HepG2 (cell line): ENCODE data around the gene SIGLEC10. TPM values are rescaled to one million over a fixed set of nuclear protein-coding genes. Genes with fewer than 3 reads are reported as not detected.
A peak's percentile ranks its signal among the peaks of the same experiment; 100 is the strongest.

Source experiments
- ATAC-seq: fragments of 200-7000 bp; cut with Tn5 transposase; 3 replicates; pipeline ENCODE4 v1.9.1; 2020; ENCODE audit warnings: mild to moderate bottlenecking, moderate library complexity
- BruUV-seq: library from RNA; stranded (reverse); fragments of 400-500 nt; replicated peaks from 2 replicates; lab custom pipeline; 2021; lab: Mats Ljungman, UMichigan
- CTCF ChIA-PET: fragments of 300-600 bp; formaldehyde crosslinking; extraction: SDS; loops from one replicate; lab custom pipeline; 2021; ENCODE audit warnings: low total read pairs, inconsistent platforms, low intra/inter-chr PET ratio; lab: Yijun Ruan, JAX
- POLR2A ChIA-PET: fragments of 350-600 bp; sonication (Branson Sonifier 250); formaldehyde crosslinking; loops from one replicate; lab custom pipeline; 2020; ENCODE audit warnings: antibody characterized with exemption, inconsistent platforms; lab: Yijun Ruan, JAX
- DNase-seq: peaks from one replicate; pipeline ENCODE4 v3.0.0-alpha.2; 2015; ENCODE audit warnings: low spot score
- FAIRE-seq: peaks from 3 replicates; lab custom pipeline; 2011; peaks lifted over from hg19 to GRCh38; lab: Jason Lieb, UNC
- H2AFZ ChIP-seq: one replicate; pipeline ENCODE4 v1.6.1; 2011; ENCODE audit warnings: low read length, inconsistent platforms
- H3K27ac ChIP-seq: fragments of 300-600 bp; 3 replicates; pipeline ENCODE4 v1.8.0; 2011; ENCODE audit warnings: mixed run types, mild to moderate bottlenecking, mixed read lengths, low read length, inconsistent platforms; ENCODE audit not compliant: insufficient read depth; ENCODE audit errors: extremely low read length
- H3K27me3 ChIP-seq, 2 experiments: fragments of 200-600 bp in 1 of 2; 2 replicates in 1 of 2; 3 replicates in 1 of 2; pipeline versions ENCODE4 v1.6.0 to v1.8.0; 2011; ENCODE audit warnings: low read length in 2 of 2, mild to moderate bottlenecking in 2 of 2, moderate library complexity in 2 of 2, inconsistent platforms in 1 of 2; ENCODE audit not compliant: insufficient read depth in 2 of 2, control insufficient read depth in 1 of 2
- H3K36me3 ChIP-seq, 2 experiments: fragments of 200-600 bp in 1 of 2; replicated peaks in 1 of 2; 2 replicates in 1 of 2; 3 replicates in 1 of 2; pipeline versions ENCODE4 v1.5.1 to v1.8.0; 2011; ENCODE audit warnings: low read length in 2 of 2, inconsistent platforms in 1 of 2; ENCODE audit not compliant: insufficient read depth in 2 of 2, control insufficient read depth in 1 of 2
- H3K4me1 ChIP-seq: 2 replicates; pipeline ENCODE4 v1.5.1; 2012; ENCODE audit warnings: low read length, inconsistent platforms; ENCODE audit not compliant: insufficient read depth
- H3K4me2 ChIP-seq: 2 replicates; pipeline ENCODE4 v1.6.0; 2011; ENCODE audit warnings: low read depth, low read length, inconsistent platforms
- H3K4me3 ChIP-seq, 3 experiments: fragments of 200-600 bp in 1 of 3; sonication (generic), shearing (Covaris generic) in 1 of 3; replicated peaks in 1 of 3; 2 replicates each; pipeline ENCODE4 v1.5.1; 2011 to 2016; ENCODE audit warnings: low read length in 3 of 3, inconsistent platforms in 2 of 3, low read depth in 2 of 3, mild to moderate bottlenecking in 2 of 3, control low read depth in 1 of 3, mixed read lengths in 1 of 3; ENCODE audit not compliant: insufficient read depth in 1 of 3
- H3K79me2 ChIP-seq: one replicate; pipeline ENCODE4 v1.6.1; 2011; ENCODE audit warnings: low read length, inconsistent platforms; ENCODE audit not compliant: insufficient read depth
- H3K9ac ChIP-seq: 2 replicates; pipeline ENCODE4 v1.6.0; 2011; ENCODE audit warnings: mild to moderate bottlenecking, low read depth, low read length, inconsistent platforms; ENCODE audit not compliant: insufficient read depth
- H3K9me3 ChIP-seq: 2 replicates; pipeline ENCODE4 v1.5.1; 2012; ENCODE audit warnings: mild to moderate bottlenecking, low read length
- H4K20me1 ChIP-seq: 2 replicates; pipeline ENCODE4 v1.6.0; 2011; ENCODE audit warnings: inconsistent platforms, mild to moderate bottlenecking, low read length, moderate library complexity; ENCODE audit not compliant: insufficient read depth
- GATAD2A ChIP-seq: IDR thresholded peaks from 2 replicates; pipeline ENCODE4 v1.6.1; 2016
- HDAC1 ChIP-seq: sonication (generic); formaldehyde crosslinking; IDR thresholded peaks from 2 replicates; pipeline ENCODE4 v1.5.1; 2020; ENCODE audit warnings: mild to moderate bottlenecking, missing genetic modification reagents
- HNRNPH1 ChIP-seq: fragments of 200-400 bp; formaldehyde crosslinking; optimal IDR thresholded peaks from 2 replicates; pipeline ENCODE3; 2017; ENCODE audit warnings: mild to moderate bottlenecking, low read depth, low read length
- HOXA5 ChIP-seq: sonication (generic); formaldehyde crosslinking; IDR thresholded peaks from 2 replicates; pipeline ENCODE4 v1.4.0; 2020; ENCODE audit warnings: missing genetic modification reagents
- KDM2A ChIP-seq: sonication (generic); formaldehyde crosslinking; IDR thresholded peaks from 2 replicates; pipeline ENCODE4 v1.4.0; 2020; ENCODE audit warnings: low read depth, missing genetic modification reagents, borderline replicate concordance
- KLF6 ChIP-seq: IDR thresholded peaks from 2 replicates; pipeline ENCODE4 v1.8.0; 2016; ENCODE audit warnings: missing biosample characterization, missing genetic modification reagents
- NFE2L2 ChIP-seq: fragments of 150-350 bp; IDR thresholded peaks from 2 replicates; pipeline ENCODE4 v1.6.1; 2014; ENCODE audit warnings: low read length
- PHF21A ChIP-seq: sonication (generic); formaldehyde crosslinking; IDR thresholded peaks from 2 replicates; pipeline ENCODE4 v1.5.0; 2020; ENCODE audit warnings: mild to moderate bottlenecking, missing genetic modification reagents
- PTBP1 ChIP-seq: fragments of 200-400 bp; formaldehyde crosslinking; IDR thresholded peaks from 2 replicates; pipeline ENCODE4 v1.6.1; 2018; ENCODE audit warnings: low read length, low read depth; ENCODE audit not compliant: poor library complexity, severe bottlenecking
- RAD21 ChIP-seq: fragments of 450-650 bp; formaldehyde crosslinking; IDR thresholded peaks from 2 replicates; pipeline ENCODE4 v1.5.0; 2020; ENCODE audit warnings: mild to moderate bottlenecking
- RFXANK ChIP-seq: IDR thresholded peaks from 2 replicates; pipeline ENCODE4 v1.6.1; 2016
- ZFP62 ChIP-seq: sonication (generic); formaldehyde crosslinking; IDR thresholded peaks from 2 replicates; pipeline ENCODE4 v1.4.0; 2020; ENCODE audit warnings: missing genetic modification reagents
- ZNF441 ChIP-seq: sonication (generic); formaldehyde crosslinking; IDR thresholded peaks from 2 replicates; pipeline ENCODE4 v1.7.0; 2021; ENCODE audit warnings: missing genetic modification reagents, borderline replicate concordance
- ZNF616 ChIP-seq: sonication (generic); formaldehyde crosslinking; IDR thresholded peaks from 2 replicates; pipeline ENCODE4 v1.5.0; 2020; ENCODE audit warnings: low read depth, mild to moderate bottlenecking, missing genetic modification reagents
- ZNF883 ChIP-seq: sonication (generic); formaldehyde crosslinking; IDR thresholded peaks from 2 replicates; pipeline ENCODE4 v1.5.1; 2020; ENCODE audit warnings: mild to moderate bottlenecking, missing genetic modification reagents; ENCODE audit errors: not compliant biosample characterization
- WGBS: methylation state at CpG from one replicate; pipeline ENCODE4 v1.1.6; 2017; ENCODE audit warnings: low lambda C conversion rate; 5-methylcytosine and 5-hydroxymethylcytosine counted together
- in situ Hi-C: cut with HindIII; loops from 2 replicates; pipeline ENCODE4 v1.10.0; 2017; ENCODE audit warnings: low pct_unique_long_range_greater_than_20kb; ENCODE audit not compliant: extremely low pct_ligation_motif_present
- intact Hi-C: fragments of 100-400 bp; cut with micrococcal nuclease; formaldehyde crosslinking; loops from one replicate; pipeline ENCODE4 v1.10.0; 2022; ENCODE audit not compliant: unreplicated experiment
- polyA plus RNA-seq, 8 experiments: library from polyadenylated mRNA; depleted of rRNA in 3 of 8; stranded (reverse) in 7 of 8; unstranded in 1 of 8; fragments of >200 nt; fragmentation: Illumina TruSeq in 4 of 8; extraction: Trizol in 4 of 8; gene quantifications; 2 replicates each; pipeline versions ENCODE4 v1.2.1 to v1.2.3, GENCODE V29; 2011 to 2016; ENCODE audit warnings: low read depth in 4 of 8, missing spikeins in 1 of 8, mixed read lengths in 1 of 8; ENCODE audit not compliant: insufficient read depth in 1 of 8
- total RNA-seq, 5 experiments: library from RNA; depleted of rRNA; stranded (reverse); fragments of >200 nt; fragmentation: Illumina TruSeq; extraction: Trizol; gene quantifications; 2 replicates each; pipeline ENCODE4 v1.2.3, GENCODE V29; 2016; ENCODE audit warnings: low read depth in 1 of 5
- TF ChIP-seq, protein P1 (sequence below): sonication (generic); formaldehyde crosslinking; IDR thresholded peaks from 2 replicates; pipeline ENCODE4 v1.5.1; 2020; ENCODE audit warnings: mild to moderate bottlenecking, missing genetic modification reagents
- TF ChIP-seq, protein P2 (sequence below): sonication (generic); formaldehyde crosslinking; IDR thresholded peaks from 2 replicates; pipeline ENCODE4 v1.8.1; 2023; ENCODE audit warnings: mild to moderate bottlenecking, inconsistent platforms, moderate library complexity, missing genetic modification reagents, borderline replicate concordance
- TF ChIP-seq, protein P3 (sequence below): sonication (generic); formaldehyde crosslinking; IDR thresholded peaks from 2 replicates; pipeline ENCODE4 v1.5.1; 2020; ENCODE audit warnings: missing genetic modification reagents, mild to moderate bottlenecking, borderline replicate concordance

Gene SIGLEC10
- total and polyA plus RNA-seq, 2 of the 13 experiments (the other 11 are each of a cell fraction or from before 2014, with no cell fraction given): not detected

DNA sequence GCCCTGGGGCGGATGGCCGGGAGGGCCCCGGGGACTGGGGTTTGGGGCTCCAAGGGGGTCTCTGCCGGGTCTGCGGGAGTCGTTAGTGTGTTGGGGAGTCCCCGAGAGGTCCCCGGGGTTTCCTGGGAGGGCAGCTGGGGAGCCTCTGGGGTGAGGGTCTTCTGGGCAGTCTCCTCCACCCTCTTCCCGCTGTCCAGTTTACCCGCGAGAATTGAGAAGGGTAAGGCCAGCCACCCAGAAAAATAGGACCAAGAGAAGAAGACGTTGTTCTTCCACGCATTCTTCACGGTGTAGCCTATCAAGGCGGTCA, 50.2 kb downstream of the SIGLEC10 start (continued):
- TF ChIP-seq, protein P1, sequence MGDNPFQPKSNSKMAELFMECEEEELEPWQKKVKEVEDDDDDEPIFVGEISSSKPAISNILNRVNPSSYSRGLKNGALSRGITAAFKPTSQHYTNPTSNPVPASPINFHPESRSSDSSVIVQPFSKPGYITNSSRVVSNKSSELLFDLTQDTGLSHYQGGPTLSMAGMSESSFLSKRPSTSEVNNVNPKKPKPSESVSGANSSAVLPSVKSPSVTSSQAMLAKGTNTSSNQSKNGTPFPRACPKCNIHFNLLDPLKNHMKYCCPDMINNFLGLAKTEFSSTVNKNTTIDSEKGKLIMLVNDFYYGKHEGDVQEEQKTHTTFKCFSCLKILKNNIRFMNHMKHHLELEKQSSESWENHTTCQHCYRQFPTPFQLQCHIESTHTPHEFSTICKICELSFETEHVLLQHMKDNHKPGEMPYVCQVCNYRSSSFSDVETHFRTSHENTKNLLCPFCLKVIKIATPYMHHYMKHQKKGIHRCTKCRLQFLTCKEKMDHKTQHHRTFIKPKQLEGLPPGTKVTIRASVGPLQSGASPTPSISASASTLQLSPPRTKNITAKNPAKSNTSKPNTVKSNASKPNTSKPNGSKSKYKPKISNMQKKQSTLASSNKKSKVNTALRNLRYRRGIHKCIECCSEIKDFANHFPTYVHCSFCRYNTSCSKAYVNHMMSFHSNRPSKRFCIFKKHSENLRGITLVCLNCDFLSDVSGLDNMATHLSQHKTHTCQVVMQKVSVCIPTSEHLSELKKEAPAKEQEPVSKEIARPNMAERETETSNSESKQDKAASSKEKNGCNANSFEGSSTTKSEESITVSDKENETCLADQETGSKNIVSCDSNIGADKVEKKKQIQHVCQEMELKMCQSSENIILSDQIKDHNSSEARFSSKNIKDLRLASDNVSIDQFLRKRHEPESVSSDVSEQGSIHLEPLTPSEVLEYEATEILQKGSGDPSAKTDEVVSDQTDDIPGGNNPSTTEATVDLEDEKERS (CRISPR knock-in tag): 0 out of 2 replicates have a peak, but pooled peaks have one; percentile 9
- TF ChIP-seq HOXA5 (peak; percentile 37; the same call in 1 of the 2 replicates), PTBP1 (peak; percentile 5)

DNA sequence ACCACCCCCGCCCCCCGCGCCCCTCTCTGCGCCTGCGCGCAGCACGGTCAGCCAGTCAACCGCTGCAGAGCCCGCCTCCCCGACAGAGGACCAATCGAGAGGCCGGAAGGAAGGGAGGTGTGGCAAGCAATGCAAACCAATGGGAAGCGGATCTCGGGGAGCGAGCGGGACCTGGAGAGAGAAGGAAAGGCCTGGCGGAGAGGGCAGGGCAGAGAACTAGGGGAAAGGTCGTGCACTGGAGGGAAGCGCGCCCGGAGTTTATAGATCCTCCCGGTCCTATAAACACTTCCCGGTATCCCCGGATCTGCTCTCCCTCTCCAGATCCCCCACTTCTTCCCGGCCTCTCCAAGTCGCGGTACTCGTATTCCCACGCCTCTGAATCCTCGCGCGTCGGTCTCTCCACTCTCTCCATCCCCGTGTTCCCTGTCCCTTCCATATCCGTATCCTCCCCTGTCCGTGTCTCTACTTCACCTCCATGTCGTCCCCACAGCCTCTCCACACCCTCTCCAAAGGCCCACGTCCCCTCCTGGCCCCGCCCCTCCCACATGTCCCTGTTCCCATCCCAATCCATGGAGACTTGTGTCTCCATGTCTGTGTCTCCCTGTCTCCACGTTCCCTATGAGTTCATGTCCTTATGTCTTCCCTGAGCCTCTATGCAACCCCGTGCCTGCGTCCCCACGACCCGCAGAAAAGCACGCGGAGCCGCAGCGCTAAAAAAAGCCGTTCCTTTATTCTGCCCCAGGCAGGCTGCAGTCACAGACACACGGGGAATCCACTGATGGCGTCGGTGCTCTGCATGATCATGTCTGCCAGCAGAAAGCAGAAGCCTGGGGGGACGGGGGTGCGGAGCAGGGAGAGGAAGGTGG, 50.8 kb downstream of the SIGLEC10 start:
- Histone ChIP-seq H3K79me2 (peaks cover 40% of the 10 kb centered on the region), H3K27me3 (peaks cover 0 to 7% of the 10 kb centered on the region in 2 experiments; a peak in 2 of 5 replicates), H3K9me3 (no peaks in the 10 kb centered on the region), H3K4me3 (peak overlapping the region; percentile 80 to 94 (median 94)), H2AFZ (no peak overlapping the region), H3K36me3 (no peaks in the 10 kb centered on the region), H3K4me2 (peak overlapping the region; percentile 93), H4K20me1 (no peaks in the 10 kb centered on the region), H3K27ac (peak overlapping the region; percentile 100), H3K4me1 (peaks cover 50% of the 10 kb centered on the region), H3K9ac (peak overlapping the region; percentile 100)
- FAIRE-seq (peak; percentile 89), ATAC-seq (peak; percentile 58), DNase-seq (peak; percentile 98)
- BruUV-seq: no TSS peak
- WGBS: 1% methylated on average over 38 of the region's 54 CpGs
- in situ Hi-C loops (no loop called here), intact Hi-C loops (loop anchor here (1.0 kb wide), 2 partner anchors 12 to 41 kb away; no protein-coding TSS in a partner anchor)
- ChIA-PET POLR2A (interaction anchor here (0.6 to 7.8 kb wide), 18 partner anchors 9 to 855 kb away, joined by 3 to 309 read pairs (median 27); partner anchors contain the start of genes C19orf84, LIM2 and VSIG10L), CTCF (interaction anchor here (0.6 kb wide), 1 partner anchor 28 kb away, joined by 3 read pairs; no protein-coding TSS in a partner anchor)
- TF ChIP-seq RFXANK (CRISPR knock-in tag): no peak
- TF ChIP-seq PHF21A: no peak
- peak; percentile 84; the same call in 1 of the 2 replicates for TF ChIP-seq ZNF441 (CRISPR knock-in tag)
- TF ChIP-seq ZFP62 (CRISPR knock-in tag): no peak
- TF ChIP-seq ZNF616 (CRISPR knock-in tag): no peak
- no peak for TF ChIP-seq HDAC1 (CRISPR knock-in tag)
- no peak for TF ChIP-seq NFE2L2
- TF ChIP-seq, protein P2, sequence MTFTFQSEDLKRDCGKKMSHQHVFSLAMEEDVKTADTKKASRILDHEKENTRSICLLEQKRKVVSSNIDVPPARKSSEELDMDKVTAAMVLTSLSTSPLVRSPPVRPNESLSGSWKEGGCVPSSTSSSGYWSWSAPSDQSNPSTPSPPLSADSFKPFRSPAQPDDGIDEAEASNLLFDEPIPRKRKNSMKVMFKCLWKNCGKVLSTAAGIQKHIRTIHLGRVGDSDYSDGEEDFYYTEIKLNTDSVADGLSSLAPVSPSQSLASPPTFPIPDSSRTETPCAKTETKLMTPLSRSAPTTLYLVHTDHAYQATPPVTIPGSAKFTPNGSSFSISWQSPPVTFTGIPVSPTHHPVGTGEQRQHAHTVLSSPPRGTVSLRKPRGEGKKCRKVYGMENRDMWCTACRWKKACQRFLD: no peak
- no peak for TF ChIP-seq GATAD2A (CRISPR knock-in tag)
- TF ChIP-seq, protein P3, sequence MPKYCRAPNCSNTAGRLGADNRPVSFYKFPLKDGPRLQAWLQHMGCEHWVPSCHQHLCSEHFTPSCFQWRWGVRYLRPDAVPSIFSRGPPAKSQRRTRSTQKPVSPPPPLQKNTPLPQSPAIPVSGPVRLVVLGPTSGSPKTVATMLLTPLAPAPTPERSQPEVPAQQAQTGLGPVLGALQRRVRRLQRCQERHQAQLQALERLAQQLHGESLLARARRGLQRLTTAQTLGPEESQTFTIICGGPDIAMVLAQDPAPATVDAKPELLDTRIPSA: no peak; the same call in 1 of the 2 replicates
- no peak for TF ChIP-seq KDM2A
- peak; percentile 90 for TF ChIP-seq HNRNPH1
- TF ChIP-seq ZNF883 (CRISPR knock-in tag): no peak
- peak; percentile 37; the same call in 1 of the 2 replicates for TF ChIP-seq RAD21 (CRISPR knock-in tag)
- TF ChIP-seq KLF6: peak; percentile 64; the same call in 1 of the 2 replicates
